Measurements from ENCODE around the gene LYPD6B.

DNA sequence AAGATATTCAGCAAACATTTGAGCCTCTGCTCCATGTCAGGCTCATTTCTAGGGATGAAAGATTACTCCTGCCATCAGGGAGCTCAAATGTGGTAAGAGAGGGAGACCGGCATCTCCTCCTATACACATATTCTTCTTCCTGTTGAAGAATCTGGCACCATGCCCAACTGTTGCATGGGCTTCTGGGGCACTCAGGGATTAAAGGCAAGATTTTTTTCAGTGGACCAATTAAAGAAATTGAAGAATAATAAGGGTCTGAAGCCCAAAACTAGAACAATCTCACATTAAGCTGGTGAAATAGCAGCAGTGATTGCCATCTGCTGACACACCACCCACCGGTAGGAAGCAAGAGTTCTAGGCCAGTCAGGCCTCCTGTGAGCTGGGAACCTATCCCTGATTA, 146.5 kb downstream of the LYPD6B start:
- TF ChIP-seq, protein P1, sequence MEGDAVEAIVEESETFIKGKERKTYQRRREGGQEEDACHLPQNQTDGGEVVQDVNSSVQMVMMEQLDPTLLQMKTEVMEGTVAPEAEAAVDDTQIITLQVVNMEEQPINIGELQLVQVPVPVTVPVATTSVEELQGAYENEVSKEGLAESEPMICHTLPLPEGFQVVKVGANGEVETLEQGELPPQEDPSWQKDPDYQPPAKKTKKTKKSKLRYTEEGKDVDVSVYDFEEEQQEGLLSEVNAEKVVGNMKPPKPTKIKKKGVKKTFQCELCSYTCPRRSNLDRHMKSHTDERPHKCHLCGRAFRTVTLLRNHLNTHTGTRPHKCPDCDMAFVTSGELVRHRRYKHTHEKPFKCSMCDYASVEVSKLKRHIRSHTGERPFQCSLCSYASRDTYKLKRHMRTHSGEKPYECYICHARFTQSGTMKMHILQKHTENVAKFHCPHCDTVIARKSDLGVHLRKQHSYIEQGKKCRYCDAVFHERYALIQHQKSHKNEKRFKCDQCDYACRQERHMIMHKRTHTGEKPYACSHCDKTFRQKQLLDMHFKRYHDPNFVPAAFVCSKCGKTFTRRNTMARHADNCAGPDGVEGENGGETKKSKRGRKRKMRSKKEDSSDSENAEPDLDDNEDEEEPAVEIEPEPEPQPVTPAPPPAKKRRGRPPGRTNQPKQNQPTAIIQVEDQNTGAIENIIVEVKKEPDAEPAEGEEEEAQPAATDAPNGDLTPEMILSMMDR (IDR thresholded peaks at IDR 0.05; ENCODE audit: poor library complexity) = no peak
- no peak for TF ChIP-seq EZH2 (IDR thresholded peaks at IDR 0.05; ENCODE audit: borderline replicate concordance)

All from hepatocyte (in vitro differentiated cells).